HG03159 (cell line): ENCODE data around the gene CD63.

Experiments
- ATAC-seq: cut with Tn5 transposase; IDR thresholded peaks from one replicate; pipeline ENCODE4 v1.9.1; 2021; ENCODE audit warnings: mild to moderate bottlenecking, moderate library complexity; ENCODE audit not compliant: unreplicated experiment

Gene CD63

GRCh38 chr12:55741931-55742680 is 13.3 kb upstream of the CD63 start:
- ATAC-seq: no peak

GRCh38 chr12:55739025-55739378 is 10.2 kb upstream of the CD63 start:
- no peak for ATAC-seq

GRCh38 chr12:55738123-55739024 is 9.6 kb upstream of the CD63 start:
- peak; percentile 81 for ATAC-seq

- no peak for ATAC-seq
Observed at GRCh38 chr12:55737581-55738122, 8.8 kb upstream of the CD63 start.

- no peak for ATAC-seq
Observed at GRCh38 chr12:55736780-55737580, 8.2 kb upstream of the CD63 start.

GRCh38 chr12:55736076-55736475 is 7.3 kb upstream of the CD63 start:
- no peak for ATAC-seq

- no peak for ATAC-seq
Observed at GRCh38 chr12:55734595-55734994, 5.8 kb upstream of the CD63 start.

- no peak for ATAC-seq
Observed at GRCh38 chr12:55733858-55734257, 5.0 kb upstream of the CD63 start.

GRCh38 chr12:55733021-55733555 is 4.3 kb upstream of the CD63 start:
- no peak for ATAC-seq

- ATAC-seq: no peak
Observed at GRCh38 chr12:55732288-55732687, 3.5 kb upstream of the CD63 start.

- ATAC-seq: peak; percentile 39
Observed at GRCh38 chr12:55729819-55730818, 1.3 kb upstream of the CD63 start.

- ATAC-seq: peak; percentile 10
Observed at GRCh38 chr12:55728186-55728938, 447 bp downstream of the CD63 start.

GRCh38 chr12:55727643-55728185 is 1.1 kb downstream of the CD63 start:
- no peak for ATAC-seq

GRCh38 chr12:55726971-55727370 is 1.8 kb downstream of the CD63 start:
- no peak for ATAC-seq

GRCh38 chr12:55725556-55725955 is 3.3 kb downstream of the CD63 start:
- ATAC-seq: no peak

- ATAC-seq: no peak
Observed at GRCh38 chr12:55724940-55725309, 3.9 kb downstream of the CD63 start.

GRCh38 chr12:55724226-55724939 is 4.4 kb downstream of the CD63 start:
- ATAC-seq: peak; percentile 38
